ENCODE data around the gene DHX36.

Gene DHX36

GRCh38 chr3:154252759-154253638 is 71.3 kb downstream of the DHX36 start:
- TF ChIP-seq CTCF (conservative IDR thresholded peaks at IDR 0.05), result peak; percentile 92
- H3K27ac ChIP-seq, result 0 out of 2 replicates have a peak overlapping the region, but pooled peaks have one; percentile 23

- no peak for TF ChIP-seq CTCF (conservative IDR thresholded peaks at IDR 0.05)
- no peak overlapping the region for H3K27ac ChIP-seq
These were observed 72.7 kb downstream of the DHX36 start for GRCh38 chr3:154251610-154252009.

GRCh38 chr3:154250291-154250690 is 74.0 kb downstream of the DHX36 start:
- no peak overlapping the region; the same call in 1 of the 2 replicates for H3K27ac ChIP-seq
- no peak for TF ChIP-seq CTCF (conservative IDR thresholded peaks at IDR 0.05)

- H3K27ac ChIP-seq, result peak overlapping the region; percentile 39
- no peak for TF ChIP-seq CTCF (conservative IDR thresholded peaks at IDR 0.05)
These were observed 76.4 kb downstream of the DHX36 start for GRCh38 chr3:154247806-154248415.

GRCh38 chr3:154244644-154245043 is 79.6 kb downstream of the DHX36 start:
- TF ChIP-seq CTCF (conservative IDR thresholded peaks at IDR 0.05), result no peak
- H3K27ac ChIP-seq, result no peak overlapping the region

GRCh38 chr3:154243353-154243752 is 80.9 kb downstream of the DHX36 start:
- TF ChIP-seq CTCF (conservative IDR thresholded peaks at IDR 0.05), result no peak

GRCh38 chr3:154242766-154243165 is 81.5 kb downstream of the DHX36 start:
- H3K27ac ChIP-seq, result no peak overlapping the region
- no peak for TF ChIP-seq CTCF (conservative IDR thresholded peaks at IDR 0.05)

More at GRCh38 chr3:154243353-154243752, 80.9 kb downstream of the DHX36 start:
- no peak overlapping the region for H3K27ac ChIP-seq

Data from VCaP (cell line).